Stimulated activated CD8-positive, alpha-beta memory T cell treated with anti-CD3 and anti-CD28 coated beads, Interleukin-12 subunit alpha, Interleukin-12 subunit beta, amount 100 ng/mL, for 1 hour (primary cell): ENCODE data around the gene SHISAL1.
"Not testable (repeated sequence)": the region's sequence is repeated elsewhere in the genome, so short reads cannot be mapped to it uniquely, and the experiment has no call there.

Experiments used
- DNase-seq: peaks from one replicate; pipeline ENCODE4 v3.0.0-alpha.2; 2020; ENCODE audit warnings: low read depth

The SHISAL1 gene

DNA sequence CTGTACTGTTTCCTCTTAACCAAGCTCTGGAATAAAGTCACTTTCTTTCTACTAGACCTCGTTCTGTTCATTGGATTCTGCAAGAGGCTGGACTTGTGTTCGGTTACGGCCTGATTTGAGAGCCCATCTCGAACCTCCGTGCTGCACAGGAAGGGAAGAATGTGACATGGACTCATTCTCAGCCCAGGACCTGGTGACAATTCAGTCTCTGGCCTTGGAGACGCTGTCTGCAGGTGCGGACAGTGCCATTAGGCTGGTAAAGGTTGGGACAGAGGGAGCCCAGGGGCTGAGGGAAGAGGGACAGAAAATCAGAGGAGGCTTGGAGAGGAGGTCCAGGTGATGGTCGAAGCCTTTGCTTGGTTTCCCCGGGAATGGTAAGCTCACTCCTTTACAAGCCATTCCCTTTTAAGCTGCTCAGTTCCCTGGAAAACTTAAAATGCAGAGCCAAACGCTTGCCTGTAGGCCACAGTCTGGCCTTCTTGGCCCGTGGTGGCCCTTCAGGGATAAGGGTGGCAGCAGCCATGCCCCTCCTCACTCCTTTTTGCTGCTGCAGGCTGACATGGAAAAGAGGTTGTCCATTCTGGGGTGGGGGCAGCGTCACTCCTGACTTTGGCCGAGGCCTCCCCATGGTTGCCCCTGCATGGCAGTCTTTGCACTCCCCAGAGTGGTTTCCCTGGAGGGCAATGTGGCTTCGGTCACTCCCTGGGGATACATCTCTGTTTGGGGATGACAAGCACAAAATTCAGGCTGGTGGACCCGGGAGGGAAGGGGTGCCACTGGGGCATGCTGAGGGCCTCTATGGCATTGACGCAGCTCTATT, 52.3 kb downstream of the SHISAL1 start:
- no peak for DNase-seq

DNA sequence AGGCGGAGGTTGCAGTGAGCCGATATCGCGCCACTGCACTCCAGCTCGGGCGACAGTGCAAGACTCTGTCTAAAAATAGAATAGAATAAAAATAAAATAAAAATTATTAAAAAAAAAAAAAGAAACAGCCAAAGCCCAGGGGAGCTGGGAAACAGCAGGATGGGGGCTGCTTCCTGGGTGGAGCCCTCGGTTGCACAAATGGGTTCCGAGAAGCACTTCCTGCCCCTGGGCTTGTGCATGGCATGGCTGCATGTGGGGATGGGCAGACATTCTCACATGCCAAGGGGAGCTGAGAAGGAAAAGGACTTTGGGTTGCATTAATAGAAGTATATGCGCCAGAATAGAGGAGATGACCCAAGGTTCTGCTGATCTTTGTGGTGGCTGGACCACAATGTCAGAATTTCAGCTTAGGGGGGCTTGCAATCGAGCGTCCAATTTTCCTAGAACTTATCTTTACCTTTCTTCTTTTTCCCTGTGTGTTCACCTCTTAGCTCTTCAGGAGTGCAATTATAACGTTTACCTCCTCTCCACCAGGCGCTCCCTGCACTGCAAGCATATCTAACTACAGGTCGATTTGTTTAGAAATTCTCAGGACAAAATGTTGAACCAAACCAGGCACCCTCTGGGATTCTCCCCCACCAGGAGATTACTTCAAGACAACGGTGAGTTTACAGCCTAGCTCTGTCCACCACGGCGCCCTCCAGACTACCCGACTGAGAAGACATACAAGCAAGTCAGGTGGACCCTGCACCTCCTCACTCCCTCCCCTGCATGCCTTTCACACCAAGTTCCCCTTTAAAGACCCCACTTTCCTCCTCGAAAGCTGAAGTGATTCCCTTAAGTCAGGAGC, 53.2 kb downstream of the SHISAL1 start:
- DNase-seq = no peak

DNA sequence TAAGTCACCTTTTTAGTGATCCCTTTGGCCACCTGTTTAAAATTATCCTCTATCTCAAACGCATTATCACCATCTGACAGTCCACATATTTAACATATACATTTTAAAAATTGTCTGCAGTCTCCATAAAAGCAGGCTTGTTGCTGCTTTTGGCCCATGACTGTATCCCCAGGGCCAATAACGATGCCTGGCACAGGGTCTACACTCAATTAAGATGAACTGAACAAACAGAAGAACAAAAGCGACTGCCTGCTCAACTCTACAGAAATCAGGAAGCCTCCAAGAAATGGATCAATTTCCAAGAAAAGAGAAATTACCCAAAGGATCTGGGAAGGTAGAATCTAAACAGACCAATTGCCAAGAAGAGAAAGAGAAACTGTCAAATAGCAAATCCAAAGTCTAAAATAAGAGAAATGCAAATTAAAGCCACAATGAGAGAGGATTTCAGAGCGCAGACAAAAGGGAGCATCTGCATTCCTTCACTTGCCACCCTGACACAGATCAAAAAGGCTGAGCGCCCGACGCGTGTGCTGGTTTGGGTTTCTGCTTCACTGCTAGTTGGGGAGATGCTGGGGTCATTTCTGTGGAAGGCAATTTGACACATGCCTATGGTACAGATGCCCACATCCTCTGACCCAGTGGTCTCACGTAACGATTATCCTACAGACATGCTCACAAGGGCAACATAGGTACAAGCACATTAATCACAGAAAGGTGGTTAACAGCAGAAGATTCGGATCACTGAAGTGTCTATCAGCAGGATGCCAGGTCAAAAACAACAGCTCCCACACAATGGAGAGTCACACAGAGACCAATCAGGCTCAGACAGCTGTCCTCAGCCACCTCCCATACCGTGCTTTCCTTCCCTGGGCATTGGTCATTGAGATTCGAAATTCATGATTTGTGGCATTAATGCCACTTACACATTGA, 55.9 kb downstream of the SHISAL1 start:
- no peak for DNase-seq

DNA sequence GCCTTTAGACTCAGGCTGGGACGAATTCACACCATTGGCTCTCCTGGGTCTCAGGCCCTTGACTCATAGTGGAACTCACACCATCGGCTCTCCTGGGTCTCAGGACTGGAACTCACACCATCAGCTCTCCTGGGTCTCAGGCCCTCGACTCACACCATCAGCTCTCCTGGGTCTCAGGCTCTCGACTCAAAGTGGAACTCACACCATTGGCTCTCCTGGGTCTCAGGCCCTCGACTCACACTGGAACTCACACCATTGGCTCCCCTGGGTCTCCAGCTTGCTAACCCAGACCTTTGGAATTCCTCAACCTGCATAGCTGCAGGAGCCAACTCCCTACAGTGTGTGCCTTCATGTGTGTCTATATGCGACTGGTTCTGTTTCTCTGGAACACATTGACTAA, 56.7 kb downstream of the SHISAL1 start:
- no peak for DNase-seq

DNA sequence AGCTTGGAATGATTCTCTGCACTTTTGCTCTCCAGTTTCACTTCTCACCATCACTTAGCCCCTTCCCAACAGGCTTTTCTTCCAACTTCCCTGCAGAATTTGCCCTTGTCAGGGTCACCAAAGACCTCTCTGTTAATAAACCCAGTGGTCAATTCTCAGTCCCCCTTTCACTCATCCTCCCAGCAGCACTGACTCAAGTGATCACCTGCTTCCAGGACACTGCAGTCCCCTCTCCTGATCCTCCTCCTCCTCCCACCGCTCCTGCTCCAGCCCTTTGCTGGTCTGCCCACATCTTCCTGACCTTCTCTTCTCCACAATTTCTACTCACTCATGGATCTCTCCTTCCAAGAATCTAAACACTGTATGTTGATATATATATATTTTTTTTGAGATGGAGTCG, 57.9 kb downstream of the SHISAL1 start:
- DNase-seq = no peak

DNA sequence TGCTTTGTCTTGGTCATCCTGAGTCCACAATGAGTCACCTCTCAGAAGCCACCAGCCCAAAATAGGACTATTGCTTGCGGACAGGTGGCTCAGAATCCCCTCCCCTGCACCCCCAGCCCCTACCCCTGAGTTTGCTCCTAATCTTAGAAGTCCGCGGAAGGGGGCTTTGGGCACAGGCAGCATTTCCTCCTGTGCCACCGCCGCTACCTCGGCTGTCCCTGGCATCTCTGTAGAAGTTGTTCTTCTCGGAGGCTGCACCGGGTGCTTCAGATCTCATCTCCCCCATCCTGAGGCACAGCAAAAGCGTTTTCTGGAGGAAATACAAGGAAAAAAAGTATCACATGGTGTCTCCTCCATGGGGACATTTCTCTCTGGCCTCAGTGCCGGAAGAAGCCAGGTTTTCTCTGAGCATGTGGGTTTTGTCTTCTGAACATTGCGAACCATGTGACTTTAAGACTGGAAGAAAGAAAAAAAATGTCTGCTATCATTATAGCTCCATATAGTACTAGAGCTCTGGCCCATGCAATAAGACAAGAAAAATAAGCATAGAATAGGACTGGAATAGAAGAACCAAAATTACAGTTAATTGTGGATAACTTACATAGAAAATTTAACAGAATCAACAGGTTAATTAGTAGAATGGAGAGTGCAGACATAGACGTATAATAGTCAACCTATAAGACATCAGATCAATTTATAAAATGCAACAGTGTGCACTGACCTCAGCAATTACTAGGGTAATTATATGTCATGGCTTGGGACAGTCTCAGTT, 63.2 kb downstream of the SHISAL1 start:
- DNase-seq = no peak

DNA sequence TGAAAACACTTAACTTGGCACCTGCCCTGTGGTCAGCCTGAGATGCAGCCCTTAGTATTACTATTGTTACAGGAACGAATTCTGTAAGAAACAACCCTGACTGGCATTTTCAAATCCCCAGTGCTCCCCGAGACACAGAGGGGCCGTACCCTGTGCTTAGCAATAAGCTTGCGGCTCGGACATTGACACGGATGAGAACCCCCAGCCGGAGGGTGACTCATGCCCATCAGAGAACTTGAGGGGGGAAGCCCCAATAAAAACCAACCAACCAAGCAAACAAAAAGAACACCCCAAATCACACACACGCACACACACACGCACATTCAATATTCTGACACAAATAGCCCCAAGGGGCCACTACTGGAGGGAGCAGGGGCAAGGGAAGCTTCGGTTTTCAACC, 63.8 kb downstream of the SHISAL1 start:
- no peak for DNase-seq

DNA sequence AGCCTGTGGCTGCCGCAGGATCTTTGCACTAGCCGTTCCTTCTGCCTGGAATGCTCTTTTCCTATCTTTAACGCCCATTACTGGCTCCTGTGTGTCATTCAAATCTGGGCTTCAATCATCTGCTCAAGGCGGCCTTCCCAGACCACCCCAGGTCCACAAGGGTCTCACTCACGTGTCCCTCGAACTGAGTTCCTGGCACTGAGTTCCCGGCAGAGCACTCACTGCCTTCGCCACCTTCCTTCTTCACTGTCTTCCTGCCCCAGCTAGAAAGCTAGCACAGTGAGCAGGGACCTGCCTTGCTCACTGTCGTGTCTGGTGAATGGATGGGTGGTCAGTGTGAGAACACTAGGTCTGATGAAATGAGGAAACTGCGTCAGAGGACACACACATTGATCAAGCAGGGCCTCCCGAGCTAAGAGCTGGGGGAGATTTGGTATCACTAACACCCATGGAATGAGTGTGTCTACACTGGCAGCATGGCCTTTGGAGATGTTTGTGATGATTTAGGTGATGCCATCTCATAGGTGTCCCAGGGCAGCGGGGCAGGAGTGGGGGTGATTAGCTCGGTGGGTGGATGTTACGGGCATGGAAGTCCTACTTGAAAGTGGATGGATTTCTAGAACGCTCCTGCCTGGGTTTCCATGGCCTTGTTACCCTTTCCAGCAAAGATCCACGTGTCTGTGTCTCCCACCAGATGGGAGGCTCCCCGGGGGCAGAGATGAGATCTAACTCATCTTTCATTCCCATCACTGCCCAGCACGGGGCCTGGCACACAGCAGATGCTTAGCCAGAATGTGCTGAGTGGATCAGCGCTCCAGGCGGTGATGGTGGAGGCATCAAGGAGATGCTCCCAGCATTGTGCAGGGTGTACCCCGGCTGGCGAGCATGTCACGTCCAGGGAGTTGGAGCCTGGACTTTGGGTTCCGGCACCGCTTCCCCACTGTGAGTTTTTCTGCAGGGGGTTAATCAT, 64.5 kb downstream of the SHISAL1 start:
- no peak for DNase-seq

DNA sequence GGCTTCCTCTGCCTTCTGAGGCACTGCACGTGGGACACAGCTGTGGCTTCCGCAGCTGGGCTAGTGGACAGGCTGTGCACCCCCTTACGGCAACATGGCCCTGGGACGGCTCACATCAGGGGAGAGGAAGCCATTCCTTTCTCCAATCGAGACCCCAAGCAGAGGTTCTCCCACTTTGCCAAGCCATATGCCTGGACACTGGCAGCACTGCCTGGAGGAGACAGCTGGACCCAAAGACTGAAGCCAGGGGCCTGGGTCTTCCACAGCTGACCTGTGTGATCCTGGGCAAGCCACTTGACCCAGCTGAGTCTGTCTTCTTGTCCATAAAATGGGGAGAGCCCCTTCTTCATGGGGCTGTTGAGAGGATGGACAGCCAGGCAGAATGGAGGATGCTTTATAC, 65.4 kb downstream of the SHISAL1 start:
- DNase-seq = no peak

DNA sequence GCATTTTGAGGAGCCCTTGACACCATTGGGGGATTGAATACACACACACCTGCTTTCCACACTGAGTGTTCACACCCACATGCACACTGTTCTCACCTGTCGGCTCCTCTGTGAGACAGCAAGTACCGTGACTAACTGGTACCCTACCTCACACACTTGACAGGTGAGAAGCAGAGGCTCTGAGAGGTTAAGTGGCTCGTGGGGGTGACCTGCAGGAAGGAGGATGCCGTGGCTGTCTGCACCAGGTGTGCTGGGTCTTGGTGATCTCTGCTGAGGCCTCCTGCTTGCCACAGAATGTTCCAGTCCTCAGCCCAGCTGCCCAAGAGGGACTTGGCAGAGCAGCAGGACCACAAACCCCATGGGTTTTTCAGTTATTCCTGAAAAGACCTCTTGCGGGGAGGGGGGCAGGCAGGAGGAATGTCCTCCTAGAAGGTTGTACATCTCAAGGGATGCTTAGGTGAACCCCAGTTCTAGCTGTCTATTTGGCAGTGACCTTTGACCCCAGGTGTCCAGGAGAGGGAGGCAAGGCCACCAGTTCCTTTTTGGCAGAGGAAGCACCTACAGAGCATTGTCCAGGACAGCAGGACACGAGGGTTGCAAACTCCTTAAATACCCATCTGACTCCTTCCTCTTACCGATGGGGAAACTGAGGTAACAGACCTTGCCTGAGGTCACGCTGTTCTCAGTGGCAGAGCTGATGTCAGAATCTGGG, 66.0 kb downstream of the SHISAL1 start:
- DNase-seq = no peak

DNA sequence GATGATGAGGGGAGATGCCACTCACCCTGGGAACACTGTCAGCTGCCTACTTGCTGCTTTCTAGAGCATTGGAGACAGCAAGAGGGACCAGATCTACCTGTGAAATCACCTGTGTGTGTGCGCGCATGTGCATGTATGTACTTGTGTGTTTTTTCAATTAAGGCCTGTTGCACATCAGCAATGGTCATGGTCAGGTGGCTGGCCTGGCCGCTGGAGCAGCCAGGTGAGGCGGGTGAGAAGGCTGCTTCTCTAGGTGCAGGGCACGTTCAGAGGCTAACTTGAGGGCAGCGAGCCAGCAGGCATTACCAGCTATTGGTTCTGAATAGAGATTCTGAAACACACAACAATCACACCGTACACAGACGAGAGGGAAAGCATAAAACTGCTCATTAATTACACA, 66.9 kb downstream of the SHISAL1 start:
- DNase-seq = no peak

DNA sequence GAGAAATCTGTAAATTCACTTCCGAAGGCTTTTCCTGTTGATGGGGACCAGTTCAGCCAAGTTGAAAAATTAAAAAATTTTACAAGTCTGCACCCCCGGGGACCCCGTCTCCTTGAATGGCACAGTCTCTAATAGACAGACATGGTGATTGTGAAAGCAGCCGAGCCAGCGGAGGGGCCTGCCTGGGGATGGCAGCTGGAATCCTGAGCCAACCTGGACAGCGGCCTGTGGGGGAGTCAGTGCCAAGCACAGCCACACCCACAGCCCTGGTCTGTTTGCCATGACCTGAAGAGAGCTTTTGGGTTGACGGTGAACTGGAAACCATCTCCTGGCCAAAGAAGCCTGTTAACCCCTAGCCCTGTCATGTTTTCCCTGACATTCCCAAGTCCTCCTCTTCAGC, 67.3 kb downstream of the SHISAL1 start:
- DNase-seq = no peak

DNA sequence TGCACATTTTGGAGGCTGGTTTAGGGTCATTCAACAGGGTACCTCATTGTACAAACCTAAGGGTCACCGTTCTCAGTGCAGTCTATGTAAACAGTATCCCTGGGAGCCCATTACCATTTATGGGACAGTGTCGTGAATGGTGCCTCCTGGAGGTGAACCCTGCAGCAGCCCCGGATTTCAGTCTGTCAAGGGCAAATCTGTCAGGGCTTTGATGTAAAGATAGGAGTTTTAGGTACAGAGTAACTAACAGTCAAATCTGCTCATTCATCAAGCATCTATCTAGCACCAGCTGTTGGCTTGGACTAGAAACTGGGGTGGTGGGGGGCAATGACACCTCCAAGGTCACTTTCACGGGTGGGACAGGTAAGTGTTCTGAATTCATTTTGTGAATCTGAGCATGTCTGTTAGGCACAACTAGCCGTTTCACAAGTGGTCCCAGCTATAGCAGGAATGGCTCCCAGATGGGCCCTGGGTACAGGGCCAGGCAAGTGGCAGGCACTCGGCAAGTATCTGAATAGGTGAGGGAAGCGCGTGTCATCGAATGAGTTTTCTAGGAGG, 68.4 kb downstream of the SHISAL1 start:
- DNase-seq = no peak

DNA sequence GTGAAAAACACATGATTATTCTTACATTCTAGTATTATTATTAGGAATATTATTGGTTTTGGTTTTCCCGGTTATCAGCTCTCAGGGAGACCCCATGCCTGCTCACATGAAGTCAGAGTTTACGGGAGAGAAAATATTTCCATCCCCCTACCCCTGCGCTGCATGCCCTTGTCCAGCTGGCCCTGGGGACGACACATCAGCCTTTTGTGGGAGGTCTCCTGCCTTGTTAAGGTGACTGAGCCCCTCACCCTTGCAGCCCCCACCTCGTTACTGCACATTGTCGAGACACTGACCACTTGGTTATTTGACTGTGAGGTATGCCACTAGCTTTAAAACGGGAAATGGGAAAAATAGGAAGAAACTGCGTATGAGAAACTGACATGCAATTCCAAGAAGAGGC, 69.0 kb downstream of the SHISAL1 start:
- DNase-seq = no peak

DNA sequence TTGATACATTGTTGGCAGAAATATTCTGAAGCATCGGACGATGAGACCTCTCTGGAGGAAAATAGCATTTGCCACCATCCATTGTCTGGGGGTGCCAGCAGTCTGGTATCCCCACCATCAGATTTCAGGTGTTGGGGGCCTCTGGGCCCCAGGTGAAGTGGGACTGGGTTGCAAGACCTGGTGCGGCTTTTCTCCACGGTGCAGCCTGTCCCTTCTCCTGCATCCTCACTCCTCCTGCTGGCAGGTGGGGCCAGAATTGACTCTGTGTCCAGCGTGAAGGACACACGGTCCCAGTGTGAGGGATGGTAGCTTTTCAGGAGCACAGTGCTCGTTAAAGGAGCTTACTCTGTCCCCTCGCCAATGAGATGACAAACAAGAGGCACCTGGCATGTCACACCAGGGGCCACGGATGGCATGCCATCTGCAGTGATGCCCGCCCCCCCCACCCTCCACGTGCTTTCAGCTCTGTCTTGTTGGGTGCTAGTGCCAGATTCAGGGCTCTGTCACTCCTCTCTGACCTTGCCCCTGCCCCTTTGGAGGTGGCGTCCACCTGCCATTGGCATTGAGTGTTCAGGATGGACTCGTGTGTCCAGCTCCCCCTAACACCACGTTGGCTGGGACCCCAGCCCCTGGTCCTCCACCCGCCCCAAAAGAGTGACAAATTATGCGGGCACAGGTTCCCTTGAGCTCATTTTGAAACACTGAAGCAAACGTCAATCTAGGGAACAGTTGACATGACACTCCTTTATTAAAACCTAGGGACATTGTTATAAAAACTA, 69.6 kb downstream of the SHISAL1 start:
- DNase-seq = no peak

DNA sequence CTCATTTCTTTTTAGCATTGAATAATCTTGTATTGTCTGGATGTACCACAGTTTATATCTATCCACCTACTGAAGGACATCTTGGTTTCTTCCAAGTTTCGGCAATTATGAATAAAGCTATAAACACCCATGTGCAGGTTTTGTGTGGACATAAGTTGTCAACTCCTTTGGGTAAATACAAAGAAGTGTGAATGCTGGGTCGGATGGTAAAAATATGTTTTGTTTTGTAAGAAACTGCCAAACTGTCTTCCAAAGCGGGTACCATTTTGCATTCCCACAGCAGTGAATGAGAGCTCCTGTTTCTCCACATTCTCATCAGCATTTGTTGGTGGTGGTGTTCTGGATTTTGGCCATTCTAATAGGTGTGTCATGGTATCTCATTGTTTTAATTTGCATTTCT, 71.6 kb downstream of the SHISAL1 start:
- not testable (repeated sequence) for DNase-seq

DNA sequence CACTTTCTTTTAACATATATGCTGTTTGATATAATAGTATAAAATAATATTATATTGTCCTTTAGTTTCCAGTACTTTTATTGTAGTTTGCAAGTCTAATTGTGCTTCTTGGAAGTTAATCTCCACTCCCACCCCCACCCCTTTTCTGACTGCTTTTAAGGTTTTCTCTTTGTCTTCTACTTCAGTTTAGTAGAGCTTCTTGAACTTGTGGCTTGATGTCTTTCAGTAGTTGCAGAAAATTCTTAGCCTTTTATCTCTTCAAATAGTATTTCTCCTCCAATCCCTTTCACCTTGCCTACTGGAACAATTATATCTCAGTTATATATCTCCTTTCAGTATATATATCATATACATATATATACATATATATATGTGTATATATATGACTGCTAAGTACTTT, 75.5 kb downstream of the SHISAL1 start:
- DNase-seq = no peak

DNA sequence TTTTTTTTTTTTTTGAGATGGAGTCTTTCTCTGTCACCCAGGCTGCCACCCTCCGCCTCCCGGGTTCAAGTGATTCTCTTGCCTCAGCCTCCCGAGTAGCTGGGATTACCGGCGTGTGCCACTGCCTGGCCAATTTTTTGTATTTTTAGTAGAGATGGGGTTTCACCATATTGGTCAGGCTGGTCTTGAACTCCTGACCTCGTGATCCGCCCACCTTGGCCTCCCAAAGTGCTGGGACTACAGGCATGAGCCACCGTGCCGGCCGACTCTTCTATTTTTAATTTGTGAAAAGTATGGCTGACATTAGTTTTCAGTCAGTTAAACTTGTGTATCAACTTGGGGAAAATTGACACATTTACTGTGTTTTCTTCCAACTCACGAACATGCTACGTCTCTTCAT, 78.4 kb downstream of the SHISAL1 start:
- not testable (repeated sequence) for DNase-seq

DNA sequence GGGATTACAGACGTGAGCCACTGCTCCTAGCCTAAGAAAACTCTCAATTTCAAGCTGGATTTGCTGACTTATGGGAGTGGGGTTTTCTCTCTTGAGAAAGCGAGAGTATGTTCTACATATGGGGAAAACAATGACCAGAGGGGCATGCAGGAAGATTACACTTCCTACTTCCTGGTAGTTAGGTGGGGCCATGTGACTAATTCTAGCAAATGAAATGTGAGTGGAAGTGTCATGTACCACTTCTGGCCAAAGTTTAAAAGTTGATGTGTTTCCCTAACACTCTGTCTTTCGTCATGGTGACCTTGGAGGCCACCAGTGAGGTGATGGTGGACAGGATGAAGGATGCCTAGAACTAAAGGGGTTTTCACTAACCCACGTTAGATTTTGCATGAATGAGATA, 81.5 kb downstream of the SHISAL1 start:
- DNase-seq = no peak
